Lower leg skin (tissue), 3 donors: Measurements from ENCODE around the gene SPDYA.

Experiments
- CTCF ChIP-seq, 3 donors: fragments of 450-650 bp; IDR thresholded peaks; one replicate each; pipeline ENCODE4 v1.5.1; 2016; ENCODE audit warnings: antibody characterized with exemption in 3 of 3, mild to moderate bottlenecking in 3 of 3, moderate library complexity in 2 of 3
- POLR2A ChIP-seq, 2 donors: fragments of 450-650 bp; IDR thresholded peaks; one replicate each; pipeline ENCODE4 v1.6.1; 2016 to 2017; ENCODE audit warnings: antibody characterized with exemption in 2 of 2, mild to moderate bottlenecking in 1 of 2, moderate library complexity in 1 of 2

GRCh38 chr2:28772351-28772750 lies 38.3 kb upstream of the SPDYA start:
- TF ChIP-seq CTCF (IDR thresholded peaks at IDR 0.05) (no peak), POLR2A (IDR thresholded peaks at IDR 0.05) (no peak)
